K562 (cell line): ENCODE measurements around the gene PPP1CA. TPM values are rescaled to one million over a fixed set of nuclear protein-coding genes. Genes with fewer than 3 reads are reported as not detected.

Experiments used
- CHD7 ChIP-seq: fragments of 200-600 bp; sonication (generic); IDR thresholded peaks from one replicate; pipeline ENCODE4 v1.6.1; 2012; ENCODE audit warnings: mild to moderate bottlenecking, low read depth, low read length, inconsistent platforms
- GATAD2B ChIP-seq: fragments of 450-650 bp; IDR thresholded peaks from 2 replicates; pipeline ENCODE4 v1.6.1; 2017; ENCODE audit warnings: mild to moderate bottlenecking, borderline replicate concordance
- NR4A1 ChIP-seq, 2 experiments: fragments of 250-450 bp in 1 of 2; fragments of 450-650 bp in 1 of 2; sonication (Bioruptor Pico) in 1 of 2; IDR thresholded peaks; 2 replicates each; pipeline versions ENCODE4 v1.4.0 to v1.6.1; 2016 to 2020; ENCODE audit warnings: mild to moderate bottlenecking in 2 of 2, missing compliant biosample characterization in 1 of 2, missing genetic modification characterization in 1 of 2, moderate library complexity in 1 of 2
- POLR2G ChIP-seq: fragments of 200-400 bp; formaldehyde crosslinking; IDR thresholded peaks from 2 replicates; pipeline ENCODE4 v1.6.1; 2017; ENCODE audit warnings: low read depth, mild to moderate bottlenecking, antibody characterized with exemption, low read length, moderate library complexity
- RNF2 ChIP-seq: sonication (generic); IDR thresholded peaks from 2 replicates; pipeline ENCODE4 v1.6.1; 2016
- ZMIZ1 ChIP-seq, 2 experiments: fragments of 150-350 bp in 1 of 2; IDR thresholded peaks; 2 replicates each; pipeline ENCODE4 v1.6.1; 2012 to 2016; ENCODE audit warnings: low read depth in 2 of 2, low read length in 2 of 2, mild to moderate bottlenecking in 1 of 2, moderate library complexity in 1 of 2
- polyA plus RNA-seq, 8 experiments: library from polyadenylated mRNA; depleted of rRNA in 4 of 8; stranded (reverse) in 5 of 8; unstranded in 3 of 8; fragments of >200 nt; fragmentation: Nextera tagmentation in 2 of 8; fragmentation: Illumina TruSeq in 1 of 8; extraction: Ambion mirVana in 2 of 8; extraction: Trizol in 1 of 8; gene quantifications; 2 replicates each; pipeline versions ENCODE4 v1.2.1 to v1.2.3, GENCODE V29; 2011 to 2014; ENCODE audit warnings: inconsistent platforms in 1 of 8, missing spikeins in 1 of 8
- total RNA-seq, 7 experiments: library from RNA; depleted of rRNA in 6 of 7; stranded (reverse); fragments of >200 nt in 6 of 7; fragmentation: Illumina TruSeq in 2 of 7; extraction: Trizol in 2 of 7; gene quantifications; 2 replicates each; pipeline versions ENCODE4 v1.2.1 to v1.2.3, GENCODE V29; 2011 to 2021; ENCODE audit warnings: low replicate concordance in 1 of 7

PPP1CA gene
- total and polyA plus RNA-seq, 9 of the 15 experiments (the other 6 are each of a cell fraction or from before 2014, with no cell fraction given) = 18.2 to 242 (median 188) TPM

- no peak for TF ChIP-seq ZMIZ1 (IDR thresholded peaks at IDR 0.05; ENCODE audit: low read depth in 2 of 2, low read length in 2 of 2)
- TF ChIP-seq CHD7 = no peak
- TF ChIP-seq NR4A1 (CRISPR knock-in tag; IDR thresholded peaks at IDR 0.05) = peak; percentile 30; the same call in 1 of the 2 replicates
- TF ChIP-seq NR4A1 (tag; IDR thresholded peaks at IDR 0.05) = no peak
- TF ChIP-seq RNF2 = no peak
- TF ChIP-seq POLR2G = 0 out of 2 replicates have a peak, but pooled peaks have one; percentile 27
- TF ChIP-seq GATAD2B = no peak
Observed at GRCh38 chr11:67355023-67355793, 46.5 kb downstream of the PPP1CA start (continued).
